T-cell (primary cell): Measurements from ENCODE around the gene ZNF74. TPM values are rescaled to one million over a fixed set of nuclear protein-coding genes. Genes with fewer than 3 reads are reported as not detected.
"Not testable (repeated sequence)": the region's sequence is repeated elsewhere in the genome, so short reads cannot be mapped to it uniquely, and the experiment has no call there.

Experiments used
- ATAC-seq, 4 experiments: fragments of 200-7000 bp in 3 of 4; fragments of 150-1000 bp in 1 of 4; cut with Tn5 transposase; replicated peaks in 1 of 4; 1 replicate in 3 of 4; 2 replicates in 1 of 4; pipeline ENCODE4 v1.10.0; 2021; ENCODE audit warnings: moderate library complexity in 3 of 4, mild to moderate bottlenecking in 2 of 4, moderate number of reproducible peaks in 1 of 4
- CTCF ChIA-PET, 2 donors: fragments of 300-600 bp; sonication (Branson Sonifier 250); formaldehyde crosslinking; loops; one replicate each; lab custom pipeline; 2022; ENCODE audit warnings: antibody characterized with exemption in 2 of 2; lab: Charles Lee
- POLR2A ChIA-PET, 2 donors: fragments of 300-600 bp; sonication (Branson Sonifier 250); formaldehyde crosslinking; loops; one replicate each; lab custom pipeline; 2022; ENCODE audit warnings: antibody characterized with exemption in 2 of 2; lab: Charles Lee
- DNase-seq, 35 experiments: peaks; one replicate each; pipeline versions ENCODE4 v3.0.0 to v3.0.0-alpha.2; 2013 to 2023
- H3K27ac ChIP-seq: one replicate; pipeline ENCODE4 v1.5.1; 2013; ENCODE audit warnings: low read length
- H3K27me3 ChIP-seq, 2 experiments: replicated peaks in 1 of 2; 1 replicate in 1 of 2; 2 replicates in 1 of 2; pipeline versions ENCODE4 v1.6.1 to v1.7.0; 2013; ENCODE audit warnings: low read length in 1 of 2, mixed read lengths in 1 of 2; ENCODE audit not compliant: control insufficient read depth in 2 of 2, insufficient read depth in 2 of 2; ENCODE audit errors: extremely low read depth in 1 of 2
- H3K36me3 ChIP-seq, 2 donors: 1 replicate in 1 of 2; 2 replicates in 1 of 2; pipeline versions ENCODE4 v1.6.1 to v1.7.0; 2013; ENCODE audit warnings: low read length in 1 of 2; ENCODE audit not compliant: control insufficient read depth in 2 of 2, insufficient read depth in 1 of 2; ENCODE audit errors: extremely low read depth in 1 of 2
- H3K4me1 ChIP-seq, 2 experiments: 1 replicate in 1 of 2; 2 replicates in 1 of 2; pipeline versions ENCODE4 v1.6.1 to v1.7.0; 2013; ENCODE audit warnings: low read length in 2 of 2, mixed read lengths in 1 of 2; ENCODE audit not compliant: insufficient read depth in 2 of 2, control insufficient read depth in 1 of 2; ENCODE audit errors: extremely low read depth in 1 of 2
- H3K4me3 ChIP-seq, 2 donors: 1 replicate in 1 of 2; 2 replicates in 1 of 2; pipeline versions ENCODE4 v1.5.1 to v1.7.0; 2013; ENCODE audit warnings: mild to moderate bottlenecking in 2 of 2, low read length in 1 of 2, moderate library complexity in 1 of 2; ENCODE audit not compliant: control insufficient read depth in 1 of 2; ENCODE audit errors: extremely low read depth in 1 of 2
- H3K9me3 ChIP-seq: 2 replicates; pipeline ENCODE4 v1.7.0; 2013
- H3K27ac Mint-ChIP-seq, 2 donors: one replicate each; pipeline ENCODE4 v1.8.0; 2020 to 2021; ENCODE audit warnings: mild to moderate bottlenecking in 2 of 2, mixed read lengths in 2 of 2
- H3K27me3 Mint-ChIP-seq, 2 donors: one replicate each; pipeline ENCODE4 v1.8.0; 2021 to 2022; ENCODE audit warnings: mixed read lengths in 2 of 2
- H3K36me3 Mint-ChIP-seq: one replicate; pipeline ENCODE4 v1.8.0; 2021; ENCODE audit warnings: mixed read lengths
- H3K4me1 Mint-ChIP-seq, 3 donors: one replicate each; pipeline ENCODE4 v1.8.0; 2020 to 2022; ENCODE audit warnings: mixed read lengths in 3 of 3, mild to moderate bottlenecking in 1 of 3
- H3K4me3 Mint-ChIP-seq, 3 donors: one replicate each; pipeline ENCODE4 v1.8.0; 2020 to 2022; ENCODE audit warnings: mild to moderate bottlenecking in 3 of 3, mixed read lengths in 3 of 3, moderate library complexity in 3 of 3
- H3K9me3 Mint-ChIP-seq, 3 donors: one replicate each; pipeline ENCODE4 v1.8.0; 2020 to 2022; ENCODE audit warnings: mixed read lengths in 3 of 3
- WGBS: methylation state at CpG from one replicate; pipeline ENCODE4 v1.1.5; 2013; ENCODE audit warnings: missing lambda C conversion rate; ENCODE audit not compliant: insufficient coverage; 5-methylcytosine and 5-hydroxymethylcytosine counted together
- total RNA-seq, 35 experiments: library from RNA in 6 of 35; stranded (reverse) in 6 of 35; fragments of 120-200 nt in 1 of 35; gene quantifications; one replicate each; pipeline versions ENCODE4 v1.2.1 to v1.2.4 and lab custom pipeline; 2013 to 2026

Gene ZNF74
- total RNA-seq, 5 donors from 2014 or later (not counting 1 experiment from before 2014, with no cell fraction given) = 6.8 to 19.7 (median 17.3) TPM

DNA sequence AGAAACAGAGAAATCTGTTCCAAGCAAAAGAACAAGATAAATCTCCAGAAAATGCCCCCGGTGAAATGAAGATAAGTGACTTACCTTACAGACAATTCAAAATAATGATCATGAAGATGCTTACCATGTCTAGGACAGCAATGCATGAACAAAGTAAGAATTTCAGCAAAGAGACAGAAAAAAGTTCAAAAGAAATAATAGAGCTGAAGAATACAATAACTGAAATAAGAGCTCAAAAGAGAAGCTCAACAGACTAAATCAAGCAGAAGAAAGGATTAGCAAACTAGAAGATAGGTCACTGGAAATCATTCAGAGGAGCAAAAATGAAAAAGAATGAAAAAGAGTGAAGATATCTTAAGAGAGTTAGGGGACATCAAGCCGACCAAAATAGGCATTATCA lies 19.8 kb upstream of the ZNF74 start:
- H3K4me3 ChIP-seq, ATAC-seq, H3K27me3 ChIP-seq, H3K4me3 Mint-ChIP-seq, H3K27ac ChIP-seq, H3K27ac Mint-ChIP-seq, CTCF ChIA-PET, DNase-seq, H3K4me1 ChIP-seq, H3K27me3 Mint-ChIP-seq, H3K36me3 ChIP-seq, H3K36me3 Mint-ChIP-seq, H3K9me3 ChIP-seq, H3K9me3 Mint-ChIP-seq, POLR2A ChIA-PET, H3K4me1 Mint-ChIP-seq: not testable (repeated sequence)
- no CpG with 5 or more reads among the region's 2 CpGs for WGBS

DNA sequence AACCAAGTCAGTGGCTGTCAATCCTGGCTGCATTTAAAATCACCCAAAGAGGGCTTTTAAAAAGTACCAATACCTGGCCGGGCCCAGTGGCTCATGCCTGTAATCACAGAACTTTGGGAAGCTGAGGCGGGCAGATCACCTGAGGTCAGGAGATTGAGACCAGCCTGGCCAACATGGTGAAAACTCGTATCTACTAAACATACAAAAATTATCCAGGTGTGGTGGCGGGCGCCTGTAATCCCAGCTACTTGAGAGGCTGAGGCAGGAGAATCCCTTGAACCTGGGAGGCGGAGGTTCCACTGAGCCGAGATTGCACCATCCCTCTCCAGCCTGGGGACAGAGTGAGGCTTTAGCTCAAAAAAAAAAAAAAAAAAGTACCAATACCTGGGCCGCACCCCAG lies 17.7 kb upstream of the ZNF74 start:
- H3K4me3 ChIP-seq, H3K4me1 Mint-ChIP-seq, H3K9me3 ChIP-seq, H3K9me3 Mint-ChIP-seq, H3K27ac Mint-ChIP-seq, H3K4me3 Mint-ChIP-seq, CTCF ChIA-PET, ATAC-seq, H3K36me3 ChIP-seq, POLR2A ChIA-PET, H3K4me1 ChIP-seq, H3K27me3 ChIP-seq, DNase-seq, H3K27ac ChIP-seq, H3K36me3 Mint-ChIP-seq, H3K27me3 Mint-ChIP-seq: not testable (repeated sequence)
- WGBS = 100% methylated on average over 1 of the region's 8 CpGs

DNA sequence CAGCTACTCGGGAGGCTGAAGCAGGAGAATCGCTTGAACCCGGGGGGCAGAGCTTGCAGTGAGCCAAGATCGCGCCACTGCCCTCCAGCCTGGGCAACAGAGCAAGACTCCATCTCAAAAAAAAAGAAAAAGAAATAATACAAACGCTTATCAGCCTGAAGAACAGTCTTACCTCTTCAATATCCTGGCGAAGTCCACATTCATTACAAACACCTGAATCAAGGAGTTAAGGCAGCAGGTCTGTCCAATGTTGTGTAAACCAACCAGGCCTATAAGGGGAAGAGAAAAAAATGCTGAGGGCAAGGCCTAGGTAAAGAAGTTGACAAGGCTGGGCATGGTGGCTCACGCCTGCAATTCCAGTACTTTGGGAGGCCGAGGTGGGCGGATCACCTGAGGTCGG lies 17.0 kb upstream of the ZNF74 start:
- DNase-seq, H3K27me3 Mint-ChIP-seq, H3K4me3 ChIP-seq, H3K27me3 ChIP-seq, H3K36me3 Mint-ChIP-seq, H3K27ac ChIP-seq, CTCF ChIA-PET, H3K9me3 ChIP-seq, H3K27ac Mint-ChIP-seq, H3K4me1 Mint-ChIP-seq, H3K36me3 ChIP-seq, ATAC-seq, H3K4me1 ChIP-seq, H3K9me3 Mint-ChIP-seq, H3K4me3 Mint-ChIP-seq, POLR2A ChIA-PET: not testable (repeated sequence)
- 98% methylated on average over 5 of the region's 11 CpGs for WGBS

DNA sequence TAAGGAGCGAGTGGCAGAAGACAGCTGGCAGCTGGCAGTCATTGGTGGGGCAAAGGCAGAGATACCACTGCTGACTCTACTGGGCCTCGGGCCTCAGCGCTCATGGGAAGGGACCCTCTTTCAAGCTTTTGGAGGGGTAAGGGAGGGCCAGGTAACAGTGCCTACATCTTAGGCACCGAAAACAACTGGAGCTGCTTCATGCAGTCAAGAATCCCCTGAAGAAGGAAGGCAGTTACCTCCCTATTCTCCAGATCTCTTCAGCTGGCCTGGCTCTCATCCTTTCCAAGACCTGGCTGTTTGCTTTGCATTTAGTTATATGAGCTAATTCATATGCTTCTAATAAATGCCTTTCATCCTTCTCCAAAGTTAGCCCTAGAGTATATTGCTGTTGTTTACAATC lies 15.8 kb upstream of the ZNF74 start:
- no peak overlapping the region for H3K4me3 ChIP-seq
- H3K9me3 Mint-ChIP-seq = peaks cover 0 to 4% (median 0%) of the 10 kb centered on the region in 3 donors
- H3K36me3 Mint-ChIP-seq = no peaks in the 10 kb centered on the region
- CTCF ChIA-PET = no interaction called here
- POLR2A ChIA-PET = interaction anchor here (0.5 to 0.6 kb wide), 2 partner anchors 16 to 240 kb away, joined by 3 to 5 read pairs; no protein-coding TSS in a partner anchor
- no peak overlapping the region for H3K27ac Mint-ChIP-seq
- H3K4me3 Mint-ChIP-seq = no peak overlapping the region
- H3K27ac ChIP-seq = no peak overlapping the region
- no peaks in the 10 kb centered on the region for H3K27me3 ChIP-seq
- H3K27me3 Mint-ChIP-seq = peaks cover 0 to 4% of the 10 kb centered on the region in 2 donors
- no peak for DNase-seq
- no peak for ATAC-seq
- H3K9me3 ChIP-seq = no peaks in the 10 kb centered on the region
- H3K4me1 Mint-ChIP-seq = no peaks in the 10 kb centered on the region
- H3K36me3 ChIP-seq = no peaks in the 10 kb centered on the region
- 90% methylated on average over 4 of the region's 4 CpGs for WGBS
- H3K4me1 ChIP-seq = no peaks in the 10 kb centered on the region

- H3K27me3 ChIP-seq, H3K4me3 ChIP-seq, H3K27me3 Mint-ChIP-seq, H3K4me3 Mint-ChIP-seq, H3K36me3 Mint-ChIP-seq, DNase-seq, CTCF ChIA-PET, POLR2A ChIA-PET, ATAC-seq, H3K27ac Mint-ChIP-seq, H3K9me3 ChIP-seq, H3K4me1 ChIP-seq, H3K27ac ChIP-seq, H3K36me3 ChIP-seq, H3K9me3 Mint-ChIP-seq, H3K4me1 Mint-ChIP-seq: not testable (repeated sequence)
- no CpG with 5 or more reads among the region's 5 CpGs for WGBS
Measured at GRCh38 chr22:20378684-20379083, 15.3 kb upstream of the ZNF74 start.

- Mint-ChIP-seq H3K4me1 (no peaks in the 10 kb centered on the region), H3K36me3 (no peaks in the 10 kb centered on the region), H3K27ac (no peak overlapping the region), H3K4me3 (no peak overlapping the region), H3K27me3 (peaks cover 0 to 2% of the 10 kb centered on the region in 2 donors), H3K9me3 (no peaks in the 10 kb centered on the region)
- DNase-seq (no peak), ATAC-seq (no peak)
- ChIA-PET POLR2A (no interaction called here), CTCF (interaction anchor here in 1 of 2 donors (0.5 to 0.7 kb wide), 2 partner anchors 563 to 755 kb away, joined by 3 read pairs; no protein-coding TSS in a partner anchor)
- no peaks in the 10 kb centered on the region for H3K36me3 ChIP-seq
- no peaks in the 10 kb centered on the region for H3K9me3 ChIP-seq
- H3K4me1 ChIP-seq = no peaks in the 10 kb centered on the region
- peaks cover 0 to 8% of the 10 kb centered on the region in 2 experiments for H3K27me3 ChIP-seq
- H3K27ac ChIP-seq = no peak overlapping the region
- no peak overlapping the region for H3K4me3 ChIP-seq
- WGBS = 44% methylated on average over 1 of the region's 1 CpG
Measured at GRCh38 chr22:20380486-20380885, 13.5 kb upstream of the ZNF74 start.

DNA sequence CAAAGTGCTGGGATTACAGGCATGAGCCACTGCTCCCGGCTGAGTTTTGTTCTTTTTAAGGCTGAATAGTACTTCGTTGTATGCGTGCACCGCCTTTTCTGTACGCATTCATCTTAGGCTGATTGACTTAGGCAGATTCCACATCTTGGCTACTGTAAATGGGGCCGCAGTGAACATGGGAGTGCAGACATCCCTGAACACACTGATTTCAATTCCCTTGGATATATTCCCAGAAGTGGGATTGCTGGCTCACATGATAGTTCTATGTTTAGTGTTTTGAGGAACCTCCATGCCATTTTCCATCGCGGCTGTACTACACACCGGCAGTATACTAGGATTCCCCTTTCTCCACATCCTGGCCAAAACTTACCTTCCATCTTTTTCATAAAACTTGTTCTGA lies 10.4 kb upstream of the ZNF74 start:
- Histone ChIP-seq H3K4me1 (no peaks in the 10 kb centered on the region), H3K9me3 (no peaks in the 10 kb centered on the region), H3K27ac (no peak overlapping the region), H3K36me3 (no peaks in the 10 kb centered on the region), H3K27me3 (peaks cover 0 to 14% of the 10 kb centered on the region in 2 experiments), H3K4me3 (no peak overlapping the region)
- CTCF ChIA-PET = no interaction called here
- no peaks in the 10 kb centered on the region for H3K4me1 Mint-ChIP-seq
- H3K27ac Mint-ChIP-seq = no peak overlapping the region
- no peak overlapping the region for H3K4me3 Mint-ChIP-seq
- no peak for DNase-seq
- H3K9me3 Mint-ChIP-seq = no peaks in the 10 kb centered on the region
- WGBS = 93% methylated on average over 5 of the region's 9 CpGs
- no peaks in the 10 kb centered on the region for H3K36me3 Mint-ChIP-seq
- ATAC-seq = no peak
- peaks cover 0 to 8% of the 10 kb centered on the region in 2 donors for H3K27me3 Mint-ChIP-seq
- POLR2A ChIA-PET = no interaction called here
